GM18505 (cell line): ENCODE data around the gene TAB3.

Source experiments
- ATAC-seq: cut with Tn5 transposase; IDR thresholded peaks from one replicate; pipeline ENCODE4 v1.9.1; 2021; ENCODE audit not compliant: unreplicated experiment
- POLR2A ChIP-seq: IDR thresholded peaks from 4 replicates; pipeline ENCODE4 v1.6.1; 2011; ENCODE audit warnings: borderline replicate concordance; ENCODE audit not compliant: insufficient read depth, insufficient read length; ENCODE audit errors: extremely low read depth

TAB3 gene

GRCh38 chrX:30793075-30793766 is 95.8 kb downstream of the TAB3 start:
- no peak for ATAC-seq
- no peak for TF ChIP-seq POLR2A

GRCh38 chrX:30791296-30792278 is 97.5 kb downstream of the TAB3 start:
- ATAC-seq = no peak
- TF ChIP-seq POLR2A = no peak

GRCh38 chrX:30787012-30787411 is 102.0 kb downstream of the TAB3 start:
- no peak for ATAC-seq
- no peak for TF ChIP-seq POLR2A

GRCh38 chrX:30786374-30786773 is 102.7 kb downstream of the TAB3 start:
- no peak for TF ChIP-seq POLR2A
- ATAC-seq = no peak

GRCh38 chrX:30781711-30782444 is 107.2 kb downstream of the TAB3 start:
- no peak for TF ChIP-seq POLR2A
- ATAC-seq = no peak

GRCh38 chrX:30779453-30780030 is 109.5 kb downstream of the TAB3 start:
- no peak for ATAC-seq
- no peak for TF ChIP-seq POLR2A

- ATAC-seq = no peak
- TF ChIP-seq POLR2A = no peak
Measured at GRCh38 chrX:30777575-30777974, 111.5 kb downstream of the TAB3 start.
